HEK293 (cell line): ENCODE results near the gene MAP2.

Source experiments
- CTCF ChIA-PET: fragments of 350-600 bp; formaldehyde crosslinking; extraction: SDS; loops from one replicate; lab custom pipeline; 2021; ENCODE audit warnings: antibody characterized with exemption; lab: Yijun Ruan, JAX
- POLR2A ChIA-PET: fragments of 300-600 bp; formaldehyde crosslinking; extraction: SDS; loops from one replicate; lab custom pipeline; 2020; ENCODE audit warnings: antibody characterized with exemption, inconsistent platforms; lab: Yijun Ruan, JAX
- H3K27ac ChIP-seq: fragments of 200-500 bp; sonication (Bioruptor generic); 2 replicates; pipeline ENCODE4 v1.5.1; 2014; ENCODE audit warnings: low read depth, low read length, control low read depth, inconsistent platforms; ENCODE audit errors: extremely low read depth
- H3K36me3 ChIP-seq, 2 experiments: fragments of 200-500 bp in 1 of 2; sonication (Bioruptor generic) in 1 of 2; 1 replicate in 1 of 2; 2 replicates in 1 of 2; pipeline ENCODE4 v1.5.1; 2014 to 2017; ENCODE audit warnings: inconsistent platforms in 2 of 2, low read length in 2 of 2; ENCODE audit not compliant: control insufficient read depth in 2 of 2, insufficient read depth in 1 of 2
- H3K4me1 ChIP-seq: fragments of 200-500 bp; sonication (Bioruptor generic); 2 replicates; pipeline ENCODE4 v1.5.1; 2014; ENCODE audit warnings: mild to moderate bottlenecking, low read length, inconsistent platforms; ENCODE audit not compliant: control insufficient read depth, insufficient read depth
- H3K4me3 ChIP-seq: 2 replicates; pipeline ENCODE4 v1.5.1; 2011; ENCODE audit warnings: low read depth, mild to moderate bottlenecking, control low read depth, low read length, moderate library complexity
- H3K9me3 ChIP-seq: fragments of 200-500 bp; sonication (Bioruptor generic); 2 replicates; pipeline ENCODE4 v1.5.1; 2014; ENCODE audit warnings: low read depth, low read length, inconsistent platforms; ENCODE audit not compliant: control insufficient read depth, insufficient read depth
- GLIS2 ChIP-seq: fragments of 450-650 bp; formaldehyde crosslinking; IDR thresholded peaks from 2 replicates; pipeline ENCODE4 v1.5.1; 2016; ENCODE audit warnings: missing biosample characterization, missing genetic modification characterization
- HOXC10 ChIP-seq: sonication (generic); formaldehyde crosslinking; IDR thresholded peaks from 2 replicates; pipeline ENCODE4 v1.8.1; 2023; ENCODE audit warnings: mild to moderate bottlenecking, missing genetic modification reagents
- PRDM1 ChIP-seq: fragments of 450-650 bp; formaldehyde crosslinking; IDR thresholded peaks from 2 replicates; pipeline ENCODE4; 2016; ENCODE audit warnings: missing biosample characterization, missing genetic modification characterization
- SCRT1 ChIP-seq: fragments of 450-650 bp; formaldehyde crosslinking; IDR thresholded peaks from 2 replicates; pipeline ENCODE4 v1.5.1; 2016; ENCODE audit warnings: missing biosample characterization, missing genetic modification characterization, borderline replicate concordance
- SCRT2 ChIP-seq: fragments of 450-650 bp; formaldehyde crosslinking; IDR thresholded peaks from 2 replicates; pipeline ENCODE4 v1.5.1; 2016; ENCODE audit warnings: missing biosample characterization, missing genetic modification characterization
- ZFP41 ChIP-seq: fragments of 450-650 bp; formaldehyde crosslinking; IDR thresholded peaks from 2 replicates; pipeline ENCODE4 v1.5.1; 2016; ENCODE audit warnings: missing biosample characterization, missing genetic modification characterization, borderline replicate concordance
- ZIC2 ChIP-seq: fragments of 450-650 bp; formaldehyde crosslinking; IDR thresholded peaks from 2 replicates; pipeline ENCODE4 v1.5.1; 2016; ENCODE audit warnings: missing biosample characterization, missing genetic modification characterization
- ZNF132 ChIP-seq: fragments of 450-650 bp; formaldehyde crosslinking; IDR thresholded peaks from 2 replicates; pipeline ENCODE4 v1.5.1; 2017; ENCODE audit warnings: missing biosample characterization, missing genetic modification characterization, borderline replicate concordance
- ZNF148 ChIP-seq: fragments of 450-650 bp; formaldehyde crosslinking; IDR thresholded peaks from 2 replicates; pipeline ENCODE4 v1.5.0; 2017; ENCODE audit warnings: missing biosample characterization, missing genetic modification characterization, borderline replicate concordance
- ZNF169 ChIP-seq: fragments of 450-650 bp; formaldehyde crosslinking; IDR thresholded peaks from 2 replicates; pipeline ENCODE4 v1.5.1; 2016; ENCODE audit warnings: missing biosample characterization, missing genetic modification characterization
- ZNF221 ChIP-seq: fragments of 450-650 bp; formaldehyde crosslinking; IDR thresholded peaks from 2 replicates; pipeline ENCODE4 v1.5.1; 2017; ENCODE audit warnings: missing biosample characterization, missing genetic modification characterization, borderline replicate concordance
- ZNF26 ChIP-seq: fragments of 450-650 bp; formaldehyde crosslinking; IDR thresholded peaks from 2 replicates; pipeline ENCODE4 v1.5.1; 2016; ENCODE audit warnings: missing biosample characterization, missing genetic modification characterization
- ZNF266 ChIP-seq: fragments of 450-650 bp; formaldehyde crosslinking; IDR thresholded peaks from 2 replicates; pipeline ENCODE4 v1.5.1; 2016; ENCODE audit warnings: missing biosample characterization, missing genetic modification characterization, low read depth
- ZNF311 ChIP-seq: fragments of 450-650 bp; formaldehyde crosslinking; IDR thresholded peaks from 2 replicates; pipeline ENCODE4 v1.5.1; 2017; ENCODE audit warnings: missing biosample characterization, missing genetic modification characterization, borderline replicate concordance
- ZNF362 ChIP-seq: fragments of 450-650 bp; formaldehyde crosslinking; IDR thresholded peaks from 2 replicates; pipeline ENCODE4 v1.5.1; 2016; ENCODE audit warnings: missing biosample characterization, missing genetic modification characterization
- ZNF423 ChIP-seq: fragments of 450-650 bp; formaldehyde crosslinking; IDR thresholded peaks from 2 replicates; pipeline ENCODE4 v1.5.1; 2016; ENCODE audit warnings: missing biosample characterization, missing genetic modification characterization
- ZNF433 ChIP-seq: fragments of 450-650 bp; formaldehyde crosslinking; IDR thresholded peaks from 2 replicates; pipeline ENCODE4 v1.5.1; 2016; ENCODE audit warnings: missing biosample characterization, missing genetic modification characterization, low read depth
- ZNF510 ChIP-seq: fragments of 450-650 bp; formaldehyde crosslinking; IDR thresholded peaks from 2 replicates; pipeline ENCODE4 v1.5.1; 2018; ENCODE audit warnings: mild to moderate bottlenecking, missing genetic modification characterization, missing biosample characterization; ENCODE audit not compliant: insufficient replicate concordance
- ZNF645 ChIP-seq: fragments of 450-650 bp; formaldehyde crosslinking; IDR thresholded peaks from 2 replicates; pipeline ENCODE4; 2016; ENCODE audit warnings: missing biosample characterization, missing genetic modification characterization
- ZNF843 ChIP-seq: fragments of 450-650 bp; formaldehyde crosslinking; IDR thresholded peaks from 2 replicates; pipeline ENCODE4 v1.5.1; 2016; ENCODE audit warnings: missing biosample characterization, missing genetic modification characterization

The MAP2 gene

GRCh38 chr2:209458008-209458979 is 34.4 kb downstream of the MAP2 start:
- CTCF ChIA-PET = interaction anchor here (0.6 to 1.0 kb wide), 4 partner anchors 26 to 492 kb away, joined by 3 to 9 read pairs (median 4); no protein-coding TSS in a partner anchor
- no peak for TF ChIP-seq ZNF423
- peak; percentile 14; the same call in 1 of the 2 replicates for TF ChIP-seq ZIC2 (tag by site-specific recombination)
- TF ChIP-seq SCRT2 (tag by site-specific recombination) = peak; percentile 86
- TF ChIP-seq SCRT1 = peak; percentile 9; the same call in 1 of the 2 replicates
- Histone ChIP-seq H3K9me3 (no peaks in the 10 kb centered on the region), H3K4me1 (no peaks in the 10 kb centered on the region; the same call in 1 of the 2 replicates), H3K36me3 (no peaks in the 10 kb centered on the region), H3K27ac (no peak overlapping the region), H3K4me3 (no peak overlapping the region)
- POLR2A ChIA-PET = no interaction called here

GRCh38 chr2:209459359-209459758 is 35.5 kb downstream of the MAP2 start:
- ChIA-PET POLR2A (no interaction called here), CTCF (interaction anchor here (0.6 to 1.0 kb wide), 2 partner anchors 27 to 491 kb away, joined by 3 to 4 read pairs; no protein-coding TSS in a partner anchor)
- Histone ChIP-seq H3K4me1 (no peaks in the 10 kb centered on the region; the same call in 1 of the 2 replicates), H3K36me3 (no peaks in the 10 kb centered on the region), H3K9me3 (no peaks in the 10 kb centered on the region), H3K27ac (no peak overlapping the region), H3K4me3 (no peak overlapping the region)
- no peak for TF ChIP-seq ZNF26 (tag by site-specific recombination)
- no peak for TF ChIP-seq HOXC10 (CRISPR knock-in tag)
- TF ChIP-seq ZNF221 (tag by site-specific recombination) = no peak
- no peak for TF ChIP-seq ZFP41
- TF ChIP-seq ZNF132 (tag by site-specific recombination) = no peak
- TF ChIP-seq ZNF169 (tag by site-specific recombination) = no peak
- no peak for TF ChIP-seq ZNF843 (tag by site-specific recombination)

- Histone ChIP-seq H3K4me1 (no peaks in the 10 kb centered on the region; the same call in 1 of the 2 replicates), H3K27ac (no peak overlapping the region), H3K4me3 (no peak overlapping the region), H3K9me3 (no peaks in the 10 kb centered on the region), H3K36me3 (no peaks in the 10 kb centered on the region)
- POLR2A ChIA-PET = no interaction called here
- no peak for TF ChIP-seq ZNF266
- TF ChIP-seq PRDM1 (tag by site-specific recombination) = peak; percentile 94
- CTCF ChIA-PET = no interaction called here
These were observed 36.4 kb downstream of the MAP2 start for GRCh38 chr2:209460151-209460761.

- Histone ChIP-seq H3K9me3 (no peaks in the 10 kb centered on the region), H3K4me1 (no peaks in the 10 kb centered on the region; the same call in 1 of the 2 replicates), H3K4me3 (no peak overlapping the region), H3K36me3 (no peaks in the 10 kb centered on the region), H3K27ac (no peak overlapping the region)
- ChIA-PET POLR2A (no interaction called here), CTCF (interaction anchor here (0.6 to 1.2 kb wide), 4 partner anchors 8 to 349 kb away, joined by 3 to 4 read pairs (median 3); no protein-coding TSS in a partner anchor)
- TF ChIP-seq ZNF510 (tag by site-specific recombination) = no peak
- no peak for TF ChIP-seq GLIS2 (tag by site-specific recombination)
- no peak for TF ChIP-seq ZIC2 (tag by site-specific recombination)
- no peak for TF ChIP-seq ZNF433
- TF ChIP-seq ZNF362 (tag by site-specific recombination) = no peak
- TF ChIP-seq ZNF148 (tag by site-specific recombination) = no peak
- TF ChIP-seq ZNF311 (tag by site-specific recombination) = no peak
- no peak for TF ChIP-seq ZNF645
These were observed 39.4 kb downstream of the MAP2 start for GRCh38 chr2:209463226-209463625.
